ENCODE results near the gene KRT6C. TPM values are rescaled to one million over a fixed set of nuclear protein-coding genes. Genes with fewer than 3 reads are reported as not detected.

KRT6C gene
- total and polyA plus RNA-seq, 8 donors = not detected

DNA sequence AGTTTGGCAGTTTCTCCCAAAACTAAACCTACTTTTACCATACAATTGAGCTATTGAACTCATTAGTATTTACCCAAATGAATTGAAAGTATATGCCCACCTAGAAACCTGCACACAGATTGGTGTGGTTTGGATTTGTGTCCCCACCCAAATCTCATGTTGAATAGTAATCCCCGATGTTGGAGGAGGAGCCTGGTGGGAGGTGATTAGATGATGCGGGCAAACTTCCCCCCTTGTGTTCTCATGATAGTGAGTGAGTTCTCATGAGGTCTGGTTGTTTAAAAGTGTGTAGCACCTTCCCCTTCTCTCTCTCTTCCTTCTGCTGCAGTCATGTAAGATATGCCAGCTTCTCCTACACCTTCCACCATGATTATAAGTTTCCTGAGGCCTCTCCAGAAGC, 4.0 kb upstream of the KRT6C start:
- no peak overlapping the region for H3K27ac ChIP-seq
- intact Hi-C loops (cut with DNase I) = no loop called here
- no peak for ATAC-seq
- H3K36me3 ChIP-seq = no peaks in the 10 kb centered on the region
- TF ChIP-seq, protein P1, sequence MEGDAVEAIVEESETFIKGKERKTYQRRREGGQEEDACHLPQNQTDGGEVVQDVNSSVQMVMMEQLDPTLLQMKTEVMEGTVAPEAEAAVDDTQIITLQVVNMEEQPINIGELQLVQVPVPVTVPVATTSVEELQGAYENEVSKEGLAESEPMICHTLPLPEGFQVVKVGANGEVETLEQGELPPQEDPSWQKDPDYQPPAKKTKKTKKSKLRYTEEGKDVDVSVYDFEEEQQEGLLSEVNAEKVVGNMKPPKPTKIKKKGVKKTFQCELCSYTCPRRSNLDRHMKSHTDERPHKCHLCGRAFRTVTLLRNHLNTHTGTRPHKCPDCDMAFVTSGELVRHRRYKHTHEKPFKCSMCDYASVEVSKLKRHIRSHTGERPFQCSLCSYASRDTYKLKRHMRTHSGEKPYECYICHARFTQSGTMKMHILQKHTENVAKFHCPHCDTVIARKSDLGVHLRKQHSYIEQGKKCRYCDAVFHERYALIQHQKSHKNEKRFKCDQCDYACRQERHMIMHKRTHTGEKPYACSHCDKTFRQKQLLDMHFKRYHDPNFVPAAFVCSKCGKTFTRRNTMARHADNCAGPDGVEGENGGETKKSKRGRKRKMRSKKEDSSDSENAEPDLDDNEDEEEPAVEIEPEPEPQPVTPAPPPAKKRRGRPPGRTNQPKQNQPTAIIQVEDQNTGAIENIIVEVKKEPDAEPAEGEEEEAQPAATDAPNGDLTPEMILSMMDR (IDR thresholded peaks at IDR 0.05) = no peak
- H3K4me1 ChIP-seq = no peaks in the 10 kb centered on the region
- no peak for DNase-seq
- H3K27me3 ChIP-seq = peaks cover 0 to 8% of the 10 kb centered on the region in 2 donors
- no peak overlapping the region for H3K4me3 ChIP-seq
- H3K9me3 ChIP-seq = no peaks in the 10 kb centered on the region

DNA sequence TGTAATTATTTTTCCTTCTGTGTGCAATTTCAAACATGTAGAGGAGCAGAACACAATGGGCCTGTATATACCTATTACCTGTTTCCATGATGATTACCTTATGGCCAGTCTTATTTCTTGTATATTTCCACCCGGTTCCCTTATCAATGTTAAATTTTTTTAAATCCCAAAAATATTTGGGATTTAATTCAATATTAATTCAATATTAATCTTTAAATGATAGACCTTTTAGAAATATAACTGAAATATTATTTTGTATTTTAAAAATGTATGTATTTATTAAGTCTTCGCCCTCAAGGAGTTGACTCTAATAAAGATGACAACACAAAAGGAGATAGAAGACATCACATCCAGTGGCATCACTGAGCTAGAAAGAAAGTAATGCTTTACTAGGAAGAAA, 607 bp upstream of the KRT6C start:
- Histone ChIP-seq H3K27ac (no peak overlapping the region), H3K27me3 (peaks cover 0 to 12% of the 10 kb centered on the region in 2 donors), H3K36me3 (no peaks in the 10 kb centered on the region), H3K4me3 (no peak overlapping the region), H3K9me3 (no peaks in the 10 kb centered on the region), H3K4me1 (no peaks in the 10 kb centered on the region)
- no peak for DNase-seq
- TF ChIP-seq, protein P1 (IDR thresholded peaks at IDR 0.05) = no peak
- intact Hi-C loops (cut with DNase I) = no loop called here
- no peak for ATAC-seq

- no peaks in the 10 kb centered on the region for H3K4me1 ChIP-seq
- H3K27ac ChIP-seq = no peak overlapping the region
- ATAC-seq (no peak), DNase-seq (no peak)
- no peaks in the 10 kb centered on the region for H3K36me3 ChIP-seq
- intact Hi-C loops (cut with DNase I) = no loop called here
- no peak overlapping the region for H3K4me3 ChIP-seq
- TF ChIP-seq, protein P1 (IDR thresholded peaks at IDR 0.05) = no peak
- H3K27me3 ChIP-seq = peaks cover 0 to 12% of the 10 kb centered on the region in 2 donors
- no peaks in the 10 kb centered on the region for H3K9me3 ChIP-seq
These were observed 3.8 kb downstream of the KRT6C start for GRCh38 chr12:52469853-52470252.

GRCh38 chr12:52464897-52465296, 8.7 kb downstream of the KRT6C start:
- no peak overlapping the region for H3K27ac ChIP-seq

DNA sequence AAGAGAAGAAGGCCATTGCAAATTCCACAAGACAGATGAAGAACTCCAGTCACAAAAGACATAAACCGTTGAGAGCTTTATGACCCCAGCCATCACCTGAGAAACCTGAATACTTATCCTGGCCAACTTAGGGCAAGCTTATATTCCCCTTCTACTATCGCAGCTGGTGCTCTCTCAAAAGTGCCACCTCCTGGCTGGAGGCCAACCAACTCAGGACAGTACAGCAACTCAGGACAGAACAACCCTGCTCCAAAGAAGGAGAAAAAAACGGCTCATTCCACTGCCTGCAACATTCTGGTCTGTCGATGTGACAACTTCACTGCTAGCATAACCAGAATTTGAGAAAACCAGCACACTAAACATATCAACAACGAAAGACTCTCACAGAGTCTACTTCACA, 11.9 kb downstream of the KRT6C start:
- Histone ChIP-seq H3K27ac (no peak overlapping the region), H3K27me3 (peaks cover 3 to 12% of the 10 kb centered on the region in 2 donors), H3K4me3 (no peak overlapping the region), H3K4me1 (no peaks in the 10 kb centered on the region), H3K36me3 (no peaks in the 10 kb centered on the region), H3K9me3 (no peaks in the 10 kb centered on the region)
- intact Hi-C loops (cut with DNase I) = no loop called here
- TF ChIP-seq, protein P1 (IDR thresholded peaks at IDR 0.05) = no peak
- no peak for DNase-seq
- ATAC-seq = no peak

More at GRCh38 chr12:52464897-52465296, 8.7 kb downstream of the KRT6C start:
- TF ChIP-seq, protein P1 (IDR thresholded peaks at IDR 0.05) = no peak
- ATAC-seq = no peak
- no peaks in the 10 kb centered on the region for H3K4me1 ChIP-seq
- intact Hi-C loops (cut with DNase I) = no loop called here
- H3K36me3 ChIP-seq = no peaks in the 10 kb centered on the region
- H3K9me3 ChIP-seq = no peaks in the 10 kb centered on the region
- peaks cover 3 to 8% of the 10 kb centered on the region in 2 donors for H3K27me3 ChIP-seq
- DNase-seq = no peak
- no peak overlapping the region for H3K4me3 ChIP-seq

Data from left lung (tissue), 10 donors.